HEK293 (cell line): ENCODE results near the gene EFCAB10.

Experiments used
- CTCF ChIA-PET: fragments of 350-600 bp; formaldehyde crosslinking; extraction: SDS; loops from one replicate; lab custom pipeline; 2021; ENCODE audit warnings: antibody characterized with exemption; lab: Yijun Ruan, JAX
- POLR2A ChIA-PET: fragments of 300-600 bp; formaldehyde crosslinking; extraction: SDS; loops from one replicate; lab custom pipeline; 2020; ENCODE audit warnings: antibody characterized with exemption, inconsistent platforms; lab: Yijun Ruan, JAX
- H3K27ac ChIP-seq: fragments of 200-500 bp; sonication (Bioruptor generic); 2 replicates; pipeline ENCODE4 v1.5.1; 2014; ENCODE audit warnings: low read depth, low read length, control low read depth, inconsistent platforms; ENCODE audit errors: extremely low read depth
- H3K36me3 ChIP-seq, 2 experiments: fragments of 200-500 bp in 1 of 2; sonication (Bioruptor generic) in 1 of 2; 1 replicate in 1 of 2; 2 replicates in 1 of 2; pipeline ENCODE4 v1.5.1; 2014 to 2017; ENCODE audit warnings: inconsistent platforms in 2 of 2, low read length in 2 of 2; ENCODE audit not compliant: control insufficient read depth in 2 of 2, insufficient read depth in 1 of 2
- H3K4me1 ChIP-seq: fragments of 200-500 bp; sonication (Bioruptor generic); 2 replicates; pipeline ENCODE4 v1.5.1; 2014; ENCODE audit warnings: mild to moderate bottlenecking, low read length, inconsistent platforms; ENCODE audit not compliant: control insufficient read depth, insufficient read depth
- H3K4me3 ChIP-seq: 2 replicates; pipeline ENCODE4 v1.5.1; 2011; ENCODE audit warnings: low read depth, mild to moderate bottlenecking, control low read depth, low read length, moderate library complexity
- H3K9me3 ChIP-seq: fragments of 200-500 bp; sonication (Bioruptor generic); 2 replicates; pipeline ENCODE4 v1.5.1; 2014; ENCODE audit warnings: low read depth, low read length, inconsistent platforms; ENCODE audit not compliant: control insufficient read depth, insufficient read depth
- BCL6B ChIP-seq: fragments of 450-650 bp; formaldehyde crosslinking; IDR thresholded peaks from 2 replicates; pipeline ENCODE4 v1.5.1; 2017; ENCODE audit warnings: missing biosample characterization, missing genetic modification characterization
- KLF17 ChIP-seq: fragments of 450-650 bp; formaldehyde crosslinking; IDR thresholded peaks from 2 replicates; pipeline ENCODE4 v1.5.1; 2016; ENCODE audit warnings: missing biosample characterization, missing genetic modification characterization
- OSR2 ChIP-seq: fragments of 450-650 bp; formaldehyde crosslinking; IDR thresholded peaks from 2 replicates; pipeline ENCODE4 v1.5.1; 2016; ENCODE audit warnings: missing biosample characterization, missing genetic modification characterization
- OVOL3 ChIP-seq: fragments of 450-650 bp; formaldehyde crosslinking; IDR thresholded peaks from 2 replicates; pipeline ENCODE4 v1.5.1; 2016; ENCODE audit warnings: missing biosample characterization, missing genetic modification characterization
- SCRT2 ChIP-seq: fragments of 450-650 bp; formaldehyde crosslinking; IDR thresholded peaks from 2 replicates; pipeline ENCODE4 v1.5.1; 2016; ENCODE audit warnings: missing biosample characterization, missing genetic modification characterization
- SP3 ChIP-seq: fragments of 450-650 bp; formaldehyde crosslinking; IDR thresholded peaks from 2 replicates; pipeline ENCODE4 v1.5.1; 2016; ENCODE audit warnings: missing biosample characterization, missing genetic modification characterization
- SP7 ChIP-seq: fragments of 450-650 bp; formaldehyde crosslinking; IDR thresholded peaks from 2 replicates; pipeline ENCODE4 v1.5.1; 2016; ENCODE audit warnings: missing biosample characterization, missing genetic modification characterization
- TCF7L2 ChIP-seq: IDR thresholded peaks from 2 replicates; pipeline ENCODE4 v1.6.1; 2011; ENCODE audit warnings: low read depth, mild to moderate bottlenecking, inconsistent platforms, low read length, moderate library complexity, borderline replicate concordance
- ZNF146 ChIP-seq: fragments of 450-650 bp; formaldehyde crosslinking; IDR thresholded peaks from 2 replicates; pipeline ENCODE4 v1.5.1; 2016; ENCODE audit warnings: missing biosample characterization, missing genetic modification characterization
- ZNF148 ChIP-seq: fragments of 450-650 bp; formaldehyde crosslinking; IDR thresholded peaks from 2 replicates; pipeline ENCODE4 v1.5.0; 2017; ENCODE audit warnings: missing biosample characterization, missing genetic modification characterization, borderline replicate concordance
- ZNF16 ChIP-seq: fragments of 450-650 bp; formaldehyde crosslinking; IDR thresholded peaks from 2 replicates; pipeline ENCODE4 v1.5.1; 2016; ENCODE audit warnings: low read depth, missing biosample characterization, missing genetic modification characterization
- ZNF292 ChIP-seq: fragments of 450-650 bp; formaldehyde crosslinking; IDR thresholded peaks from 2 replicates; pipeline ENCODE4 v1.5.1; 2016; ENCODE audit warnings: low read depth, missing biosample characterization, missing genetic modification characterization, borderline replicate concordance
- ZNF398 ChIP-seq: fragments of 450-650 bp; formaldehyde crosslinking; IDR thresholded peaks from 2 replicates; pipeline ENCODE4 v1.5.1; 2017; ENCODE audit warnings: missing biosample characterization, missing genetic modification characterization
- ZNF692 ChIP-seq: fragments of 450-650 bp; formaldehyde crosslinking; IDR thresholded peaks from 2 replicates; pipeline ENCODE4 v1.5.1; 2016; ENCODE audit warnings: missing biosample characterization, missing genetic modification characterization
- ZNF707 ChIP-seq: fragments of 450-650 bp; formaldehyde crosslinking; IDR thresholded peaks from 2 replicates; pipeline ENCODE4 v1.5.1; 2016; ENCODE audit warnings: missing biosample characterization, missing genetic modification characterization
- ZNF830 ChIP-seq: fragments of 450-650 bp; IDR thresholded peaks from 2 replicates; pipeline ENCODE4 v1.5.0; 2018; ENCODE audit warnings: missing biosample characterization, missing genetic modification characterization, low read depth, mild to moderate bottlenecking, moderate library complexity
- ZNF843 ChIP-seq: fragments of 450-650 bp; formaldehyde crosslinking; IDR thresholded peaks from 2 replicates; pipeline ENCODE4 v1.5.1; 2016; ENCODE audit warnings: missing biosample characterization, missing genetic modification characterization
- ZSCAN16 ChIP-seq: fragments of 450-650 bp; formaldehyde crosslinking; IDR thresholded peaks from 2 replicates; pipeline ENCODE4 v1.5.1; 2016; ENCODE audit warnings: missing biosample characterization, missing genetic modification characterization
- ZSCAN23 ChIP-seq: fragments of 450-650 bp; formaldehyde crosslinking; IDR thresholded peaks from 2 replicates; pipeline ENCODE4 v1.5.1; 2016; ENCODE audit warnings: missing biosample characterization, missing genetic modification characterization

Gene EFCAB10

GRCh38 chr7:105596866-105597265 is 15.6 kb upstream of the EFCAB10 start:
- Histone ChIP-seq H3K4me3 (no peak overlapping the region), H3K27ac (no peak overlapping the region)
- POLR2A ChIA-PET, result interaction anchor here (0.6 kb wide), 1 partner anchor 404 kb away, joined by 3 read pairs; no protein-coding TSS in a partner anchor

GRCh38 chr7:105594034-105594433 is 12.7 kb upstream of the EFCAB10 start:
- CTCF ChIA-PET, result interaction anchor here (0.9 to 2.1 kb wide), 2 partner anchors 63 to 449 kb away, joined by 3 to 5 read pairs; no protein-coding TSS in a partner anchor
- H3K4me1 ChIP-seq, result no peaks in the 10 kb centered on the region
- H3K27ac ChIP-seq, result no peak overlapping the region
- no peak overlapping the region for H3K4me3 ChIP-seq
- H3K36me3 ChIP-seq, result no peaks in the 10 kb centered on the region
- TF ChIP-seq ZNF707 (no peak), SCRT2 (tag by site-specific recombination) (no peak), OSR2 (tag by site-specific recombination) (no peak)
- H3K9me3 ChIP-seq, result no peaks in the 10 kb centered on the region
- POLR2A ChIA-PET, result no interaction called here

More at GRCh38 chr7:105596866-105597265, 15.6 kb upstream of the EFCAB10 start:
- no peaks in the 10 kb centered on the region for H3K9me3 ChIP-seq
- no peaks in the 10 kb centered on the region for H3K36me3 ChIP-seq
- CTCF ChIA-PET, result interaction anchor here (0.7 to 1.0 kb wide), 2 partner anchors 54 to 446 kb away, joined by 3 to 4 read pairs; no protein-coding TSS in a partner anchor
- H3K4me1 ChIP-seq, result no peaks in the 10 kb centered on the region
- TF ChIP-seq ZNF292 (no peak), KLF17 (tag by site-specific recombination) (no peak), OVOL3 (tag by site-specific recombination) (no peak), ZNF692 (tag by site-specific recombination) (no peak), ZNF830 (tag by site-specific recombination) (no peak), TCF7L2 (no peak), ZSCAN23 (tag by site-specific recombination) (no peak), ZNF146 (tag by site-specific recombination) (no peak), ZNF16 (tag by site-specific recombination) (no peak), BCL6B (no peak), ZNF843 (tag by site-specific recombination) (no peak), SP3 (tag by site-specific recombination) (no peak), ZNF148 (tag by site-specific recombination) (no peak)

GRCh38 chr7:105591522-105591921 is 10.2 kb upstream of the EFCAB10 start:
- H3K4me3 ChIP-seq, result no peak overlapping the region
- H3K27ac ChIP-seq, result no peak overlapping the region
- ChIA-PET POLR2A (no interaction called here), CTCF (interaction anchor here (0.7 to 1.3 kb wide), 5 partner anchors 12 to 707 kb away, joined by 3 to 4 read pairs (median 3); no protein-coding TSS in a partner anchor)
- H3K9me3 ChIP-seq, result no peaks in the 10 kb centered on the region
- no peaks in the 10 kb centered on the region for H3K4me1 ChIP-seq
- H3K36me3 ChIP-seq, result no peaks in the 10 kb centered on the region
- TF ChIP-seq SP7 (no peak), ZNF398 (tag by site-specific recombination) (no peak), ZNF707 (no peak), KLF17 (tag by site-specific recombination) (no peak), ZSCAN16 (tag by site-specific recombination) (no peak)
